Measurements from ENCODE around the gene SMO.
A peak's percentile ranks its signal among the peaks of the same experiment; 100 is the strongest.

Gene SMO

GRCh38 chr7:129191272-129191671 lies 2.8 kb downstream of the SMO start:
- TF ChIP-seq FOXM1 (IDR thresholded peaks at IDR 0.05; ENCODE audit: borderline replicate concordance) = no peak
- TF ChIP-seq FOXK2 (IDR thresholded peaks at IDR 0.05) = no peak
- TF ChIP-seq HDGF (IDR thresholded peaks at IDR 0.05; ENCODE audit: borderline replicate concordance) = no peak
- TF ChIP-seq ARNT (IDR thresholded peaks at IDR 0.05) = no peak
- TF ChIP-seq NFRKB (IDR thresholded peaks at IDR 0.05) = no peak
- no peak for TF ChIP-seq BHLHE40 (IDR thresholded peaks at IDR 0.05; ENCODE audit: borderline replicate concordance)
- no peak for TF ChIP-seq ELF4 (IDR thresholded peaks at IDR 0.05)
- POLR2A ChIA-PET = no interaction called here
- CTCF ChIA-PET = interaction anchor here (1.2 kb wide), 1 partner anchor 27 kb away, joined by 4 read pairs; no protein-coding TSS in a partner anchor
- no peak for DNase-seq (ENCODE audit: extremely low spot score)

GRCh38 chr7:129193892-129194291 lies 5.5 kb downstream of the SMO start:
- ChIA-PET POLR2A (no interaction called here), CTCF (interaction anchor here (1.5 kb wide), 1 partner anchor 30 kb away, joined by 3 read pairs; no protein-coding TSS in a partner anchor)
- DNase-seq (ENCODE audit: extremely low spot score) = no peak
- TF ChIP-seq FOXA1 (IDR thresholded peaks at IDR 0.05) = no peak
- TF ChIP-seq BHLHE40 (IDR thresholded peaks at IDR 0.05; ENCODE audit: borderline replicate concordance) = no peak
- TF ChIP-seq L3MBTL2 (conservative IDR thresholded peaks at IDR 0.05) = no peak
- no peak for TF ChIP-seq SP1 (IDR thresholded peaks at IDR 0.05)
- TF ChIP-seq NFRKB (IDR thresholded peaks at IDR 0.05) = no peak
- no peak for TF ChIP-seq ARNT (IDR thresholded peaks at IDR 0.05)
- no peak for TF ChIP-seq FOXM1 (IDR thresholded peaks at IDR 0.05; ENCODE audit: borderline replicate concordance)

DNA sequence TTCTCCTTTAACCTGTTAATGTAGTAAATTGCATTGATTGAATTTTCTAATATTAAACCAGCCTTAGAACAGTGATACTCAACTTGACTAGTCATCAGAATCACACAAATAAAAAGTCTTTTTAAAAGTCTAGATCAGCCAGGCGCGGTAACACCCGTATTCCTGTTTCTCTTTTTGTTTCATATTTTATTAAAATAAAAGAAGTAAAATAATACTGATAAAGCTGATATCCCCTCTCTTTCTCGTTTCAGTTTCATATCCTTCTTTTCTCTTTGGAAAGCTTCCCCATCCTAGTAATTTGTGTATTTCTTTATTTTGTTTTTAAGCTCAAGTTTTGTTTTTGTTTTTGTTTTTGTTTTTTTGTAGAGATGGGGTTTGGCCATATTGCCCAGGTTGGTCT lies 9.3 kb downstream of the SMO start:
- CTCF ChIA-PET = no interaction called here
- DNase-seq (ENCODE audit: extremely low spot score) = no peak
- POLR2A ChIA-PET = interaction anchor here (0.6 to 1.6 kb wide), 2 partner anchors 9 to 105 kb away, joined by 3 to 5 read pairs; partner anchors contain the start of gene SMO
- TF ChIP-seq TARDBP (IDR thresholded peaks at IDR 0.05) = no peak
- no peak for TF ChIP-seq SP1 (IDR thresholded peaks at IDR 0.05)
- no peak for TF ChIP-seq ELF4 (IDR thresholded peaks at IDR 0.05)
- TF ChIP-seq BHLHE40 (IDR thresholded peaks at IDR 0.05; ENCODE audit: borderline replicate concordance) = no peak

DNA sequence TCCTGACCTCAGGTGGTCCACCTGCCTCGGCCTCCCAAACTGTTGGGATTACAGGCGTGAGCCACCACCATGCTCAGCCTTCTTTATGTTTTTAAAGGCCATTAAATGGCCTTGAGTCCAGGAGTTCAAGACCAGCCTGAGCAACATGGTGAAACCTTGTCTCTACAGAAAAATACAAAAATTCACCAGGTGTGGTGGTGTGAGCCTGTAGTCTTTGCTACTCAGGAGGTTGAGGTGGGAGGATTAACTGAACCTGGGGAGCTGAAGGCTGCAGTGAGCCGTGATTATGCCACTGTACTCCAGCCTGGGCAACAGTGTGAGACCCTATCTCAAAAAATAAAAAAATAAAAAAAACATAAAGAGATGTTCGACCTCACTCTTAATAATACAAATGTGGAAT lies 11.0 kb downstream of the SMO start:
- ChIA-PET POLR2A (no interaction called here), CTCF (interaction anchor here (1.0 kb wide), 1 partner anchor 35 kb away, joined by 3 read pairs; no protein-coding TSS in a partner anchor)
- TF ChIP-seq CTBP1 (IDR thresholded peaks at IDR 0.05; ENCODE audit: borderline replicate concordance) (no peak), ZNF384 (IDR thresholded peaks at IDR 0.05) (no peak), NFRKB (IDR thresholded peaks at IDR 0.05) (no peak), LEF1 (IDR thresholded peaks at IDR 0.05; ENCODE audit: borderline replicate concordance) (no peak), ARNT (IDR thresholded peaks at IDR 0.05) (no peak), TARDBP (IDR thresholded peaks at IDR 0.05) (no peak), ELF4 (IDR thresholded peaks at IDR 0.05) (no peak), HDGF (IDR thresholded peaks at IDR 0.05; ENCODE audit: borderline replicate concordance) (no peak), SP1 (IDR thresholded peaks at IDR 0.05) (no peak), FOXM1 (IDR thresholded peaks at IDR 0.05; ENCODE audit: borderline replicate concordance) (no peak), L3MBTL2 (conservative IDR thresholded peaks at IDR 0.05) (no peak), SUZ12 (IDR thresholded peaks at IDR 0.05) (no peak), FOXA1 (IDR thresholded peaks at IDR 0.05) (no peak), FOXK2 (IDR thresholded peaks at IDR 0.05) (no peak)
- DNase-seq (ENCODE audit: extremely low spot score) = no peak

- TF ChIP-seq, protein P1, sequence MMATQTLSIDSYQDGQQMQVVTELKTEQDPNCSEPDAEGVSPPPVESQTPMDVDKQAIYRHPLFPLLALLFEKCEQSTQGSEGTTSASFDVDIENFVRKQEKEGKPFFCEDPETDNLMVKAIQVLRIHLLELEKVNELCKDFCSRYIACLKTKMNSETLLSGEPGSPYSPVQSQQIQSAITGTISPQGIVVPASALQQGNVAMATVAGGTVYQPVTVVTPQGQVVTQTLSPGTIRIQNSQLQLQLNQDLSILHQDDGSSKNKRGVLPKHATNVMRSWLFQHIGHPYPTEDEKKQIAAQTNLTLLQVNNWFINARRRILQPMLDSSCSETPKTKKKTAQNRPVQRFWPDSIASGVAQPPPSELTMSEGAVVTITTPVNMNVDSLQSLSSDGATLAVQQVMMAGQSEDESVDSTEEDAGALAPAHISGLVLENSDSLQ (IDR thresholded peaks at IDR 0.05) = no peak
- TF ChIP-seq ARNT (IDR thresholded peaks at IDR 0.05) (no peak), ZNF384 (IDR thresholded peaks at IDR 0.05) (no peak), SUZ12 (IDR thresholded peaks at IDR 0.05) (no peak), FOXM1 (IDR thresholded peaks at IDR 0.05; ENCODE audit: borderline replicate concordance) (no peak), ELF4 (IDR thresholded peaks at IDR 0.05) (no peak), TARDBP (IDR thresholded peaks at IDR 0.05) (no peak), FOXK2 (IDR thresholded peaks at IDR 0.05) (no peak), CTBP1 (IDR thresholded peaks at IDR 0.05; ENCODE audit: borderline replicate concordance) (no peak), L3MBTL2 (conservative IDR thresholded peaks at IDR 0.05) (no peak), LEF1 (IDR thresholded peaks at IDR 0.05; ENCODE audit: borderline replicate concordance) (no peak), FOXA1 (IDR thresholded peaks at IDR 0.05) (no peak), BHLHE40 (IDR thresholded peaks at IDR 0.05; ENCODE audit: borderline replicate concordance) (no peak)
- CTCF ChIA-PET = no interaction called here
- POLR2A ChIA-PET = no interaction called here
- no peak for DNase-seq (ENCODE audit: extremely low spot score)
Observed at GRCh38 chr7:129202058-129202777, 13.8 kb downstream of the SMO start.

DNA sequence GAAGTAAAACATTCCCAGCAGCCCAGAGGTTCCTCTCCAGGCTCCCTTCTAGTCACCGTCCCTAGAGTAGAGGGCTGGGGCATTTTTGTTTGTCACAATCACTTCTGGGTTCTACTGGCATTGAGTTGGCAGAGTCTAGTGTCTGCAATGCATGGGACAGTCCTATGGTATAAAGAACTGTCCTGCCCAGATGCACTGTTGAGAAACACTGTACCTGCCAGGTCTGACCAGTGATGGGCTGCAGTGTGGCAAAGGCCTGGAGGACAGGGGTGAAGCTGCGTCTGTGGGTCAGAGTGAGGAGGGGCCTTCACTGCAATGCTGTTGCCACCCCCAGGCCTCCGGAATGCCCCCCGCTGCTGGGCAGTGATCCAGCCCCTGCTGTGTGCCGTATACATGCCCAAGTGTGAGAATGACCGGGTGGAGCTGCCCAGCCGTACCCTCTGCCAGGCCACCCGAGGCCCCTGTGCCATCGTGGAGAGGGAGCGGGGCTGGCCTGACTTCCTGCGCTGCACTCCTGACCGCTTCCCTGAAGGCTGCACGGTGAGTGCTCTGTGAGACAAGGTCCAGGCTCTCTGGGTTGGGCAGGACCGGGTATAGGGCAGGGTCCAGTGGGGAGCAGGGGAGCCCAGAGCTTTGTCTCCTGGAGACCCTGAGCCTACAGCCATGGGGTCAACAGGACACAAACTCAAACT lies 14.8 kb downstream of the SMO start:
- TF ChIP-seq ARNT (IDR thresholded peaks at IDR 0.05) = no peak
- no peak for TF ChIP-seq CTBP1 (IDR thresholded peaks at IDR 0.05; ENCODE audit: borderline replicate concordance)
- no peak for TF ChIP-seq FOXM1 (IDR thresholded peaks at IDR 0.05; ENCODE audit: borderline replicate concordance)
- TF ChIP-seq L3MBTL2 (conservative IDR thresholded peaks at IDR 0.05) = no peak
- TF ChIP-seq FOXK2 (IDR thresholded peaks at IDR 0.05) = no peak
- no peak for TF ChIP-seq HDGF (IDR thresholded peaks at IDR 0.05; ENCODE audit: borderline replicate concordance)
- TF ChIP-seq LEF1 (IDR thresholded peaks at IDR 0.05; ENCODE audit: borderline replicate concordance) = no peak
- TF ChIP-seq TARDBP (IDR thresholded peaks at IDR 0.05) = no peak
- TF ChIP-seq FOXA1 (IDR thresholded peaks at IDR 0.05) = no peak
- TF ChIP-seq BHLHE40 (IDR thresholded peaks at IDR 0.05; ENCODE audit: borderline replicate concordance) = no peak
- TF ChIP-seq, protein P1 (IDR thresholded peaks at IDR 0.05) = no peak
- TF ChIP-seq ZNF384 (IDR thresholded peaks at IDR 0.05) = no peak
- TF ChIP-seq SUZ12 (IDR thresholded peaks at IDR 0.05) = no peak
- TF ChIP-seq NFRKB (IDR thresholded peaks at IDR 0.05) = no peak
- TF ChIP-seq ELF4 (IDR thresholded peaks at IDR 0.05) = no peak
- no peak for TF ChIP-seq SP1 (IDR thresholded peaks at IDR 0.05)
- DNase-seq (ENCODE audit: extremely low spot score) = peak; percentile 1
- ChIA-PET CTCF (interaction anchor here (1.1 kb wide), 1 partner anchor 11 kb away, joined by 5 read pairs; no protein-coding TSS in a partner anchor), POLR2A (no interaction called here)

All from HEK293T (cell line).